Spleen (tissue), 11 donors: Measurements from ENCODE around the gene MIGA1. TPM values are rescaled to one million over a fixed set of nuclear protein-coding genes. Genes with fewer than 3 reads are reported as not detected.
"Not testable (repeated sequence)": the region's sequence is repeated elsewhere in the genome, so short reads cannot be mapped to it uniquely, and the experiment has no call there.

Experiments
- DNase-seq: peaks from one replicate; pipeline ENCODE4 v3.0.0-alpha.2; 2020
- H3K27ac ChIP-seq, 8 donors: fragments of 200-600 bp; sonication (generic) in 7 of 8; 1 replicate in 4 of 8; 2 replicates in 4 of 8; pipeline versions ENCODE4 v1.5.0 to v1.8.0; 2016 to 2021; ENCODE audit warnings: inconsistent platforms in 4 of 8, mild to moderate bottlenecking in 4 of 8, moderate library complexity in 1 of 8
- H3K27me3 ChIP-seq, 7 donors: fragments of 200-600 bp; sonication (generic) in 6 of 7; replicated peaks in 1 of 7; 1 replicate in 4 of 7; 2 replicates in 3 of 7; pipeline versions ENCODE4 v1.5.0 to v1.8.0; 2016 to 2021; ENCODE audit warnings: inconsistent platforms in 3 of 7, mild to moderate bottlenecking in 1 of 7
- H3K36me3 ChIP-seq, 6 donors: fragments of 200-600 bp; sonication (generic) in 5 of 6; 1 replicate in 4 of 6; 2 replicates in 2 of 6; pipeline versions ENCODE4 v1.5.0 to v1.8.0; 2016 to 2021; ENCODE audit warnings: inconsistent platforms in 2 of 6
- H3K4me1 ChIP-seq, 6 donors: fragments of 200-600 bp; sonication (generic) in 5 of 6; 1 replicate in 3 of 6; 2 replicates in 3 of 6; pipeline versions ENCODE4 v1.5.0 to v1.8.0; 2016 to 2021; ENCODE audit warnings: inconsistent platforms in 3 of 6
- H3K4me3 ChIP-seq, 8 donors: fragments of 200-600 bp; sonication (generic) in 7 of 8; 1 replicate in 4 of 8; 2 replicates in 4 of 8; pipeline versions ENCODE4 v1.5.0 to v1.8.0; 2016 to 2021; ENCODE audit warnings: inconsistent platforms in 4 of 8, mild to moderate bottlenecking in 4 of 8, moderate library complexity in 2 of 8
- H3K9me3 ChIP-seq, 8 donors: fragments of 200-600 bp; sonication (generic) in 7 of 8; 1 replicate in 4 of 8; 2 replicates in 4 of 8; pipeline versions ENCODE4 v1.5.0 to v1.8.0; 2016 to 2021; ENCODE audit warnings: inconsistent platforms in 4 of 8
- CTCF ChIP-seq, 11 experiments: fragments of 200-600 bp in 7 of 11; fragments of 450-650 bp in 4 of 11; sonication (generic) in 4 of 11; IDR thresholded peaks in 8 of 11; conservative IDR thresholded peaks in 3 of 11; 1 replicate in 7 of 11; 2 replicates in 4 of 11; pipeline versions ENCODE4 v1.4.0 to v1.8.0; 2016 to 2021; ENCODE audit warnings: antibody characterized with exemption in 11 of 11, inconsistent platforms in 4 of 11, mild to moderate bottlenecking in 1 of 11
- POLR2A ChIP-seq, 3 donors: fragments of 450-650 bp; IDR thresholded peaks; one replicate each; pipeline ENCODE4 v1.5.1; 2017; ENCODE audit warnings: antibody characterized with exemption in 3 of 3, mild to moderate bottlenecking in 1 of 3
- POLR2AphosphoS5 ChIP-seq, 3 donors: sonication (generic); formaldehyde crosslinking; IDR thresholded peaks; one replicate each; pipeline ENCODE4 v1.5.1; 2017; ENCODE audit warnings: antibody characterized with exemption in 3 of 3
- WGBS, 5 donors: extraction: QIAGEN DNeasy Blood & Tissue Kit in 3 of 5; methylation state at CpG; one replicate each; pipeline versions ENCODE4 v1.1.5 to v1.1.7; 2013 to 2018; 5-methylcytosine and 5-hydroxymethylcytosine counted together
- intact Hi-C: fragments of 100-400 bp; cut with DNase I; formaldehyde crosslinking; loops from one replicate; pipeline ENCODE4 v1.15.0; 2023; ENCODE audit warnings: low total_unique reads
- polyA plus RNA-seq, 3 donors: library from polyadenylated mRNA; stranded (reverse); fragments of 200-250 nt; gene quantifications; one replicate each; pipeline ENCODE4 v1.2.1, GENCODE V29; 2013
- total RNA-seq, 7 donors: library from RNA; depleted of rRNA in 3 of 7; stranded (reverse); fragments of >200 nt in 3 of 7; fragmentation: NEBNext Ultra II Directional in 4 of 7; extraction: Animal tissue kit (Norgen Biotek cat#: 25700) in 4 of 7; gene quantifications; one replicate each; pipeline versions ENCODE4 v1.1.0 to v1.2.1, GENCODE V29; 2016 to 2021
- donor health status: healthy with polysubstance abuse.
- donor health status: DM: no; HTN: no; CAD: no; lungs with moderate emphysema.
- donor health status: DM: no; HTN: no; CAD: no.
- donor health status: Bipolar disorder and iron deficiency.
- donor health status: healthy.
- donor health status: DM: no; HTN: no; CAD: no.
- donor health status: DM: yes; HTN: yes; CAD: no.

Gene MIGA1
- total and polyA plus RNA-seq, 10 donors: 2.4 to 20.2 (median 16.5) TPM

GRCh38 chr1:77824079-77824478, 44.6 kb downstream of the MIGA1 start:
- H3K27me3 ChIP-seq: no peaks in the 10 kb centered on the region
- no peak for DNase-seq
- TF ChIP-seq CTCF (IDR thresholded peaks at IDR 0.05 in 8 of 11, conservative IDR thresholded peaks at IDR 0.05 in 3 of 11) (no peak), POLR2AphosphoS5 (IDR thresholded peaks at IDR 0.05) (no peak)
- H3K36me3 ChIP-seq: peaks cover 0 to 83% (median 27%) of the 10 kb centered on the region in 6 donors
- H3K27ac ChIP-seq: no peak overlapping the region
- intact Hi-C loops: no loop called here
- no peaks in the 10 kb centered on the region for H3K9me3 ChIP-seq
- 82 to 98% (median 91%) methylated on average over 2 of the region's 2 CpGs for WGBS, 5 donors
- no peak overlapping the region for H3K4me3 ChIP-seq
- peaks cover 0 to 8% (median 0%) of the 10 kb centered on the region in 6 donors for H3K4me1 ChIP-seq

GRCh38 chr1:77824694-77825093, 45.2 kb downstream of the MIGA1 start:
- no peak overlapping the region for H3K4me3 ChIP-seq
- H3K27ac ChIP-seq: peak overlapping the region in 2 of 8 donors; percentile 24 to 26
- intact Hi-C loops: no loop called here
- H3K27me3 ChIP-seq: no peaks in the 10 kb centered on the region
- peaks cover 0 to 8% (median 0%) of the 10 kb centered on the region in 6 donors for H3K4me1 ChIP-seq
- H3K36me3 ChIP-seq: peaks cover 0 to 81% (median 24%) of the 10 kb centered on the region in 6 donors
- DNase-seq: no peak
- H3K9me3 ChIP-seq: no peaks in the 10 kb centered on the region
- TF ChIP-seq CTCF (IDR thresholded peaks at IDR 0.05 in 8 of 11, conservative IDR thresholded peaks at IDR 0.05 in 3 of 11): no peak
- no peak for TF ChIP-seq POLR2A (IDR thresholded peaks at IDR 0.05)
- TF ChIP-seq POLR2AphosphoS5 (IDR thresholded peaks at IDR 0.05): no peak
- 86 to 100% (median 91%) methylated on average over 1 of the region's 1 CpG for WGBS, 5 donors

- peaks cover 0 to 8% (median 0%) of the 10 kb centered on the region in 6 donors for H3K4me1 ChIP-seq
- H3K27ac ChIP-seq: peak overlapping the region in 2 of 8 donors; percentile 24 to 26
- TF ChIP-seq POLR2AphosphoS5 (IDR thresholded peaks at IDR 0.05): no peak
- peak in 2 of 11 experiments; percentile 8 to 28 for TF ChIP-seq CTCF (IDR thresholded peaks at IDR 0.05 in 8 of 11, conservative IDR thresholded peaks at IDR 0.05 in 3 of 11)
- no peak for TF ChIP-seq POLR2A (IDR thresholded peaks at IDR 0.05)
- H3K9me3 ChIP-seq: no peaks in the 10 kb centered on the region
- H3K4me3 ChIP-seq: no peak overlapping the region
- H3K36me3 ChIP-seq: peaks cover 0 to 76% (median 24%) of the 10 kb centered on the region in 6 donors
- intact Hi-C loops: no loop called here
- no peaks in the 10 kb centered on the region for H3K27me3 ChIP-seq
- no peak for DNase-seq
- 46 to 59% (median 57%) methylated on average over 10 of the region's 10 CpGs for WGBS, 5 donors
These were observed 45.8 kb downstream of the MIGA1 start for GRCh38 chr1:77825131-77825709.

GRCh38 chr1:77826851-77827250, 47.4 kb downstream of the MIGA1 start:
- intact Hi-C loops, H3K27ac ChIP-seq, H3K27me3 ChIP-seq, H3K4me3 ChIP-seq, H3K9me3 ChIP-seq, DNase-seq: not testable (repeated sequence)
- H3K4me1 ChIP-seq: peaks cover 0 to 12% (median under 1%) of the 10 kb centered on the region in 6 donors
- peaks cover 0 to 67% (median 16%) of the 10 kb centered on the region in 6 donors for H3K36me3 ChIP-seq
- WGBS, 5 donors: 97 to 99% (median 98%) methylated on average over 8 of the region's 8 CpGs
